AG09319 (cell line): ENCODE data around the gene SAGE1.

Source experiments
- DNase-seq: peaks from one replicate; pipeline ENCODE4 v3.0.0-alpha.2; 2010; ENCODE audit warnings: low read depth; ENCODE audit errors: extremely low read depth
- CTCF ChIP-seq: IDR thresholded peaks from 2 replicates; pipeline ENCODE4 v1.5.1; 2011; ENCODE audit warnings: low read depth, mild to moderate bottlenecking, inconsistent platforms, low read length, moderate library complexity

Gene SAGE1

GRCh38 chrX:135923353-135923752, 29.8 kb downstream of the SAGE1 start:
- no peak; the same call in 1 of the 2 replicates for TF ChIP-seq CTCF
- DNase-seq = no peak

- no peak for TF ChIP-seq CTCF
- no peak for DNase-seq
Measured at GRCh38 chrX:135927897-135928296, 34.4 kb downstream of the SAGE1 start.

- peak; percentile 1 for DNase-seq
- TF ChIP-seq CTCF = peak; percentile 76
Measured at GRCh38 chrX:135931644-135932487, 38.4 kb downstream of the SAGE1 start.

- no peak for TF ChIP-seq CTCF
Measured at GRCh38 chrX:135944486-135944885, 51.0 kb downstream of the SAGE1 start.

GRCh38 chrX:135951291-135951690, 57.8 kb downstream of the SAGE1 start:
- no peak for TF ChIP-seq CTCF
- no peak for DNase-seq

More at GRCh38 chrX:135944486-135944885, 51.0 kb downstream of the SAGE1 start:
- no peak for DNase-seq
